H9 (cell line): ENCODE data around the gene CABCOCO1. TPM values are rescaled to one million over a fixed set of nuclear protein-coding genes. Genes with fewer than 3 reads are reported as not detected.

Experiments used
- DNase-seq: peaks from one replicate; pipeline ENCODE4 v3.0.0-alpha.2; 2017
- H2AFZ ChIP-seq: one replicate; pipeline ENCODE4 v1.6.1; 2013; ENCODE audit warnings: mild to moderate bottlenecking, low read length, control low read depth, moderate library complexity
- H2AK5ac ChIP-seq: 2 replicates; pipeline ENCODE4 v1.6.1; 2013; ENCODE audit warnings: low read length, control low read depth, mixed read lengths; ENCODE audit not compliant: insufficient read length
- H2BK120ac ChIP-seq: one replicate; pipeline ENCODE4 v1.6.1; 2013; ENCODE audit warnings: low read depth, mild to moderate bottlenecking, low read length, control low read depth, inconsistent platforms; ENCODE audit not compliant: poor library complexity, severe bottlenecking
- H2BK12ac ChIP-seq: 2 replicates; pipeline ENCODE4 v1.6.1; 2013; ENCODE audit warnings: low read length, control low read depth, mixed read lengths, low read depth; ENCODE audit not compliant: insufficient read length
- H2BK15ac ChIP-seq: 2 replicates; pipeline ENCODE4 v1.6.1; 2013; ENCODE audit warnings: low read depth, low read length, control low read depth
- H2BK20ac ChIP-seq: one replicate; pipeline ENCODE4 v1.6.1; 2013; ENCODE audit warnings: low read depth, mild to moderate bottlenecking, low read length, control low read depth, inconsistent platforms; ENCODE audit not compliant: poor library complexity, severe bottlenecking
- H2BK5ac ChIP-seq: 2 replicates; pipeline ENCODE4 v1.6.1; 2013; ENCODE audit warnings: low read length, control low read depth, mixed read lengths; ENCODE audit not compliant: insufficient read length
- H3K14ac ChIP-seq: 2 replicates; pipeline ENCODE4 v1.6.1; 2013; ENCODE audit warnings: low read length, control low read depth; ENCODE audit not compliant: insufficient read depth
- H3K18ac ChIP-seq: 2 replicates; pipeline ENCODE4 v1.6.1; 2013; ENCODE audit warnings: low read depth, mild to moderate bottlenecking, mixed read lengths, low read length, control low read depth; ENCODE audit not compliant: insufficient read length
- H3K23ac ChIP-seq: 2 replicates; pipeline ENCODE4 v1.6.1; 2013; ENCODE audit warnings: low read length, control low read depth, mixed read lengths, low read depth; ENCODE audit not compliant: insufficient read length
- H3K23me2 ChIP-seq: 2 replicates; pipeline ENCODE4 v1.6.1; 2013; ENCODE audit warnings: low read depth, mild to moderate bottlenecking, mixed read lengths, low read length, control low read depth; ENCODE audit not compliant: insufficient read length, poor library complexity, severe bottlenecking
- H3K27ac ChIP-seq: 2 replicates; pipeline ENCODE4 v1.5.1; 2013; ENCODE audit warnings: low read length, control low read depth, mixed read lengths, low read depth; ENCODE audit not compliant: insufficient read length
- H3K27me3 ChIP-seq: 2 replicates; pipeline ENCODE4 v1.6.1; 2013; ENCODE audit warnings: low read length, control low read depth, inconsistent platforms; ENCODE audit not compliant: insufficient read depth
- H3K4ac ChIP-seq: 2 replicates; pipeline ENCODE4 v1.6.1; 2013; ENCODE audit warnings: low read depth, mild to moderate bottlenecking, control low read depth, inconsistent platforms, low read length, moderate library complexity
- H3K4me1 ChIP-seq: 2 replicates; pipeline ENCODE4 v1.6.1; 2013; ENCODE audit warnings: low read length, control low read depth, inconsistent platforms; ENCODE audit not compliant: insufficient read depth
- H3K4me2 ChIP-seq: 2 replicates; pipeline ENCODE4 v1.6.1; 2013; ENCODE audit warnings: low read length, control low read depth, mixed read lengths; ENCODE audit not compliant: insufficient read length, insufficient read depth
- H3K56ac ChIP-seq: 2 replicates; pipeline ENCODE4 v1.6.1; 2013; ENCODE audit warnings: low read depth, mild to moderate bottlenecking, mixed read lengths, low read length, control low read depth; ENCODE audit not compliant: insufficient read length
- H3K79me1 ChIP-seq: 2 replicates; pipeline ENCODE4 v1.6.1; 2013; ENCODE audit warnings: low read depth, mild to moderate bottlenecking, moderate library complexity, low read length, control low read depth, inconsistent platforms; ENCODE audit not compliant: insufficient read depth, poor library complexity, severe bottlenecking
- H3K79me2 ChIP-seq: 2 replicates; pipeline ENCODE4 v1.6.1; 2013; ENCODE audit warnings: low read length, control low read depth, inconsistent platforms; ENCODE audit not compliant: insufficient read depth
- H3K9ac ChIP-seq: 2 replicates; pipeline ENCODE4 v1.6.1; 2013; ENCODE audit warnings: low read length, control low read depth, mixed read lengths; ENCODE audit not compliant: insufficient read length; ENCODE audit errors: extremely low read depth
- H3K9me3 ChIP-seq: one replicate; pipeline ENCODE4 v1.6.1; 2013; ENCODE audit warnings: low read depth, low read length, inconsistent platforms; ENCODE audit not compliant: control insufficient read depth
- H3T11ph ChIP-seq: one replicate; pipeline ENCODE4 v1.6.1; 2013; ENCODE audit warnings: mild to moderate bottlenecking, low read length, control low read depth, inconsistent platforms
- H4K20me1 ChIP-seq: one replicate; pipeline ENCODE4 v1.6.1; 2013; ENCODE audit not compliant: control insufficient read depth, insufficient read length, insufficient read depth
- H4K5ac ChIP-seq: 2 replicates; pipeline ENCODE4 v1.6.1; 2013; ENCODE audit warnings: low read depth, mild to moderate bottlenecking, mixed read lengths, low read length, control low read depth; ENCODE audit not compliant: insufficient read length
- H4K8ac ChIP-seq: replicated peaks from 2 replicates; pipeline ENCODE4 v1.6.1; 2013; ENCODE audit warnings: low read length, control low read depth, mixed read lengths, low read depth; ENCODE audit not compliant: insufficient read length
- H4K91ac ChIP-seq: 2 replicates; pipeline ENCODE4 v1.6.1; 2013; ENCODE audit warnings: low read depth, mild to moderate bottlenecking, moderate library complexity, mixed read lengths, low read length, control low read depth; ENCODE audit not compliant: insufficient read length
- H3K27ac Mint-ChIP-seq, 3 experiments: 2 replicates in 2 of 3; 3 replicates in 1 of 3; pipeline ENCODE4 v1.8.0; 2020 to 2021; ENCODE audit warnings: mixed read lengths in 3 of 3, mild to moderate bottlenecking in 1 of 3, moderate library complexity in 1 of 3
- H3K27me3 Mint-ChIP-seq: 2 replicates; pipeline ENCODE4 v1.8.0; 2021; ENCODE audit warnings: low read depth, mild to moderate bottlenecking, moderate library complexity, mixed read lengths
- H3K36me3 Mint-ChIP-seq, 3 experiments: 2 replicates in 2 of 3; 3 replicates in 1 of 3; pipeline ENCODE4 v1.8.0; 2020 to 2021; ENCODE audit warnings: low read depth in 3 of 3, mixed read lengths in 3 of 3; ENCODE audit not compliant: insufficient read depth in 1 of 3
- H3K4me1 Mint-ChIP-seq, 2 experiments: 2 replicates each; pipeline ENCODE4 v1.8.0; 2020; ENCODE audit warnings: mixed read lengths in 2 of 2
- H3K4me3 Mint-ChIP-seq, 2 experiments: 2 replicates in 1 of 2; 3 replicates in 1 of 2; pipeline ENCODE4 v1.8.0; 2020 to 2021; ENCODE audit warnings: mild to moderate bottlenecking in 2 of 2, mixed read lengths in 2 of 2, moderate library complexity in 1 of 2
- H3K9me3 Mint-ChIP-seq, 2 experiments: 2 replicates in 1 of 2; 3 replicates in 1 of 2; pipeline ENCODE4 v1.8.0; 2020; ENCODE audit warnings: mild to moderate bottlenecking in 2 of 2, mixed read lengths in 2 of 2, moderate library complexity in 1 of 2
- WGBS: extraction: QIAGEN DNeasy Blood & Tissue Kit; methylation state at CpG from one replicate; pipeline ENCODE4 v1.1.7; 2013; ENCODE audit warnings: missing lambda C conversion rate, low lambda C conversion rate, mixed read lengths; ENCODE audit not compliant: insufficient read length; ENCODE audit errors: extremely low coverage; 5-methylcytosine and 5-hydroxymethylcytosine counted together
- total RNA-seq: library from RNA; stranded (reverse); gene quantifications from 2 replicates; pipeline ENCODE4 v1.2.1, GENCODE V29; 2021
- TF ChIP-seq, protein P1 (sequence below): fragments of 200-600 bp; sonication (generic); conservative IDR thresholded peaks from 3 replicates; pipeline ENCODE4 v1.8.0; 2021; ENCODE audit warnings: antibody characterized with exemption, mild to moderate bottlenecking

Gene CABCOCO1
- total RNA-seq, 1 experiment from 2014 or later = not detected

DNA sequence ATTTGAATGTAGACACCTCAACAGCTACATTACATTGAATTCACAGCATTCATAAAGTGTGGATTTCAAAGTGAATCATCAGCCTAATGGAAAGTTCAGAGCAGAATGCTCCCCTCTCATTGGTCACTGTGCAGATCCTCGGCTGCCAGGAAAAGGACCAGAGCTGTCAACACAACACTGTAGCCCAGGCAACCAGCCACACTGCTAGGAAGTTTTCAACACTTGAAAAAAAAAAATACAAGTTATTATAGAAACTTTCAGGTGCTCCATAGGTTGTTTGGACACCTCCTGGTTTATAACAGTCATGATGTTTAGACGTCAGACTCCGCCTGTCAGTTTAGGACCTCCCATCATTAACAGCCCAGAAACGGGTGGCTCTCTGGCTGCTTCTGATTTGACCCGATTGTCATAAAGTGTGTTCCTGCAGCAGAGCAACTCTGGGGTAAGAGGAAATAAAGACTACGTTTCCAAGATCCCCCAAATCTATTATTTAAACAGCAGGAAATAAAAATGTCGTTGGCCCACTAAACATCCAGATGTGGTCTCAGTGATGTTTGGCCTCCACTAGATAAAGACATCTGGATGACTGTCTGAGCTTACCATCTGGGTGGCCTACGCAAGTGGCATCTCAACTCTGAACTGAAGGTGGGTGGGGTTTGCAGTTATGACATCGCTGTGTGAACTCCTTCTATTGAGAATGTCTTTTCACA lies 117.4 kb downstream of the CABCOCO1 start:
- no peaks in the 10 kb centered on the region for H3K79me1 ChIP-seq
- no peaks in the 10 kb centered on the region for H3K9me3 ChIP-seq
- H3K14ac ChIP-seq = no peak overlapping the region
- no peak overlapping the region for H2BK20ac ChIP-seq
- H2AFZ ChIP-seq = no peak overlapping the region
- Mint-ChIP-seq H3K27ac (no peak overlapping the region; a peak in 1 of 7 replicates), H3K9me3 (no peaks in the 10 kb centered on the region), H3K36me3 (no peaks in the 10 kb centered on the region), H3K4me3 (no peak overlapping the region), H3K4me1 (peaks cover 7 to 9% of the 10 kb centered on the region in 2 experiments), H3K27me3 (no peaks in the 10 kb centered on the region)
- H3K56ac ChIP-seq = no peak overlapping the region
- H3K9ac ChIP-seq = no peak overlapping the region
- H4K91ac ChIP-seq = no peak overlapping the region
- no peaks in the 10 kb centered on the region for H3K4me1 ChIP-seq
- no CpG with 5 or more reads among the region's 9 CpGs for WGBS
- TF ChIP-seq, protein P1, sequence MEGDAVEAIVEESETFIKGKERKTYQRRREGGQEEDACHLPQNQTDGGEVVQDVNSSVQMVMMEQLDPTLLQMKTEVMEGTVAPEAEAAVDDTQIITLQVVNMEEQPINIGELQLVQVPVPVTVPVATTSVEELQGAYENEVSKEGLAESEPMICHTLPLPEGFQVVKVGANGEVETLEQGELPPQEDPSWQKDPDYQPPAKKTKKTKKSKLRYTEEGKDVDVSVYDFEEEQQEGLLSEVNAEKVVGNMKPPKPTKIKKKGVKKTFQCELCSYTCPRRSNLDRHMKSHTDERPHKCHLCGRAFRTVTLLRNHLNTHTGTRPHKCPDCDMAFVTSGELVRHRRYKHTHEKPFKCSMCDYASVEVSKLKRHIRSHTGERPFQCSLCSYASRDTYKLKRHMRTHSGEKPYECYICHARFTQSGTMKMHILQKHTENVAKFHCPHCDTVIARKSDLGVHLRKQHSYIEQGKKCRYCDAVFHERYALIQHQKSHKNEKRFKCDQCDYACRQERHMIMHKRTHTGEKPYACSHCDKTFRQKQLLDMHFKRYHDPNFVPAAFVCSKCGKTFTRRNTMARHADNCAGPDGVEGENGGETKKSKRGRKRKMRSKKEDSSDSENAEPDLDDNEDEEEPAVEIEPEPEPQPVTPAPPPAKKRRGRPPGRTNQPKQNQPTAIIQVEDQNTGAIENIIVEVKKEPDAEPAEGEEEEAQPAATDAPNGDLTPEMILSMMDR = no peak
- H4K20me1 ChIP-seq = no peaks in the 10 kb centered on the region
- no peak overlapping the region for H3K4ac ChIP-seq
- H3K79me2 ChIP-seq = no peaks in the 10 kb centered on the region
- H3T11ph ChIP-seq = no peak overlapping the region
- no peak for DNase-seq
- H2BK5ac ChIP-seq = no peak overlapping the region
- no peak overlapping the region for H2AK5ac ChIP-seq
- H4K5ac ChIP-seq = no peak overlapping the region
- no peak overlapping the region for H3K27ac ChIP-seq
- H3K23ac ChIP-seq = no peak overlapping the region
- no peak overlapping the region for H3K18ac ChIP-seq
- no peak overlapping the region for H2BK15ac ChIP-seq
- no peak overlapping the region for H4K8ac ChIP-seq
- no peak overlapping the region for H2BK120ac ChIP-seq
- no peaks in the 10 kb centered on the region for H3K23me2 ChIP-seq
- H3K4me2 ChIP-seq = no peak overlapping the region
- no peak overlapping the region for H2BK12ac ChIP-seq
- H3K27me3 ChIP-seq = no peaks in the 10 kb centered on the region
